Measurements from ENCODE around the gene RGS3.

Gene RGS3

GRCh38 chr9:113574441-113575262, 111.1 kb downstream of the RGS3 start:
- no peak for DNase-seq

GRCh38 chr9:113577525-113578261, 114.2 kb downstream of the RGS3 start:
- no peak for DNase-seq

- no peak for DNase-seq
Measured at GRCh38 chr9:113578279-113578865, 114.8 kb downstream of the RGS3 start.

GRCh38 chr9:113578882-113579282, 115.4 kb downstream of the RGS3 start:
- DNase-seq, result peak; percentile 23

- DNase-seq, result no peak
Measured at GRCh38 chr9:113579283-113580040, 115.9 kb downstream of the RGS3 start.

GRCh38 chr9:113580041-113580953, 116.8 kb downstream of the RGS3 start:
- DNase-seq, result peak; percentile 58

GRCh38 chr9:113580954-113581311, 117.4 kb downstream of the RGS3 start:
- no peak for DNase-seq

GRCh38 chr9:113581865-113582697, 118.6 kb downstream of the RGS3 start:
- DNase-seq, result no peak

GRCh38 chr9:113582698-113583200, 119.2 kb downstream of the RGS3 start:
- DNase-seq, result no peak

- no peak for DNase-seq
Measured at GRCh38 chr9:113583511-113584427, 120.2 kb downstream of the RGS3 start.

GRCh38 chr9:113584428-113585084, 121.0 kb downstream of the RGS3 start:
- DNase-seq, result no peak

- DNase-seq, result no peak
Measured at GRCh38 chr9:113585085-113585442, 121.5 kb downstream of the RGS3 start.

GRCh38 chr9:113585555-113585954, 122.0 kb downstream of the RGS3 start:
- DNase-seq, result no peak

GRCh38 chr9:113587471-113588031, 124.0 kb downstream of the RGS3 start:
- no peak for DNase-seq

- DNase-seq, result no peak
Measured at GRCh38 chr9:113588242-113588810, 124.8 kb downstream of the RGS3 start.

- no peak for DNase-seq
Measured at GRCh38 chr9:113588936-113589335, 125.4 kb downstream of the RGS3 start.

- DNase-seq, result no peak
Measured at GRCh38 chr9:113589407-113589806, 125.9 kb downstream of the RGS3 start.

GRCh38 chr9:113589890-113590289, 126.4 kb downstream of the RGS3 start:
- DNase-seq, result no peak

- DNase-seq, result no peak
Measured at GRCh38 chr9:113590389-113590788, 126.9 kb downstream of the RGS3 start.
